Thyroid gland (tissue), 4 donors: ENCODE results near the gene COL7A1.

ENCODE experiments used
- POLR2A ChIP-seq, 2 donors: fragments of 450-650 bp; IDR thresholded peaks; one replicate each; pipeline ENCODE4 v1.6.1; 2017; ENCODE audit warnings: antibody characterized with exemption in 2 of 2, mild to moderate bottlenecking in 2 of 2, moderate library complexity in 1 of 2
- TF ChIP-seq, protein P1 (sequence below), 6 experiments: fragments of 200-600 bp in 3 of 6; fragments of 450-650 bp in 3 of 6; sonication (generic) in 3 of 6; IDR thresholded peaks; one replicate each; pipeline ENCODE4 v1.5.1; 2016 to 2019; ENCODE audit warnings: antibody characterized with exemption in 6 of 6, mild to moderate bottlenecking in 2 of 6, inconsistent platforms in 1 of 6, moderate library complexity in 1 of 6

DNA sequence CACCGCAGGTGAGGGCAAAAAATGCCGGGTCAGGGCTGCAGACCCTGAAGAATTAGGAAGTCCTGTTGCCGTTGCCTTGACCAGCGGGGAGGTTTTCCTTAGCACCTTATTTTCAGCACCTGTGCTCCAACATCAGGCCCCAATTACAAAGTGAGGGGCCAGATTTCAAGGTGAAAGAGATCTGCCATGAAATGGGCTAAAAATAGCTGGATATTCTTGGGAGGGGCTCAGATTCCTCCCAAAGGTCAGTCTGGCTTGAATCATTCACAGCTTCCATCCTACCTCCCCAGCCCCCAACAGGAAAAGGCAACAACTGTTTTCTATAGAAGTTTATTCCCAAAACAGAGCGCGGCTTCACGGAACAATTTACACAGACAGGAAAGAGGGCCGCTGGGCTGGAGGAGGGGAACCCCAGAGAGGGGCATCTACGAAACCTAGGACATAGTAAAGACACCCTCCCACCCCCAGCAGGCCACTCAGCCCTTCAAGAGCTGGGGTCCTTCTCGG is 41.1 kb upstream of the COL7A1 start:
- TF ChIP-seq POLR2A (IDR thresholded peaks at IDR 0.05): no peak
- TF ChIP-seq, protein P1, sequence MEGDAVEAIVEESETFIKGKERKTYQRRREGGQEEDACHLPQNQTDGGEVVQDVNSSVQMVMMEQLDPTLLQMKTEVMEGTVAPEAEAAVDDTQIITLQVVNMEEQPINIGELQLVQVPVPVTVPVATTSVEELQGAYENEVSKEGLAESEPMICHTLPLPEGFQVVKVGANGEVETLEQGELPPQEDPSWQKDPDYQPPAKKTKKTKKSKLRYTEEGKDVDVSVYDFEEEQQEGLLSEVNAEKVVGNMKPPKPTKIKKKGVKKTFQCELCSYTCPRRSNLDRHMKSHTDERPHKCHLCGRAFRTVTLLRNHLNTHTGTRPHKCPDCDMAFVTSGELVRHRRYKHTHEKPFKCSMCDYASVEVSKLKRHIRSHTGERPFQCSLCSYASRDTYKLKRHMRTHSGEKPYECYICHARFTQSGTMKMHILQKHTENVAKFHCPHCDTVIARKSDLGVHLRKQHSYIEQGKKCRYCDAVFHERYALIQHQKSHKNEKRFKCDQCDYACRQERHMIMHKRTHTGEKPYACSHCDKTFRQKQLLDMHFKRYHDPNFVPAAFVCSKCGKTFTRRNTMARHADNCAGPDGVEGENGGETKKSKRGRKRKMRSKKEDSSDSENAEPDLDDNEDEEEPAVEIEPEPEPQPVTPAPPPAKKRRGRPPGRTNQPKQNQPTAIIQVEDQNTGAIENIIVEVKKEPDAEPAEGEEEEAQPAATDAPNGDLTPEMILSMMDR (IDR thresholded peaks at IDR 0.05): no peak
